Measurements from ENCODE around the gene TPSG1. TPM values are rescaled to one million over a fixed set of nuclear protein-coding genes. Genes with fewer than 3 reads are reported as not detected.

Gene TPSG1
- total and polyA plus RNA-seq, 2 donors: 0.71 TPM; not detected in 1

DNA sequence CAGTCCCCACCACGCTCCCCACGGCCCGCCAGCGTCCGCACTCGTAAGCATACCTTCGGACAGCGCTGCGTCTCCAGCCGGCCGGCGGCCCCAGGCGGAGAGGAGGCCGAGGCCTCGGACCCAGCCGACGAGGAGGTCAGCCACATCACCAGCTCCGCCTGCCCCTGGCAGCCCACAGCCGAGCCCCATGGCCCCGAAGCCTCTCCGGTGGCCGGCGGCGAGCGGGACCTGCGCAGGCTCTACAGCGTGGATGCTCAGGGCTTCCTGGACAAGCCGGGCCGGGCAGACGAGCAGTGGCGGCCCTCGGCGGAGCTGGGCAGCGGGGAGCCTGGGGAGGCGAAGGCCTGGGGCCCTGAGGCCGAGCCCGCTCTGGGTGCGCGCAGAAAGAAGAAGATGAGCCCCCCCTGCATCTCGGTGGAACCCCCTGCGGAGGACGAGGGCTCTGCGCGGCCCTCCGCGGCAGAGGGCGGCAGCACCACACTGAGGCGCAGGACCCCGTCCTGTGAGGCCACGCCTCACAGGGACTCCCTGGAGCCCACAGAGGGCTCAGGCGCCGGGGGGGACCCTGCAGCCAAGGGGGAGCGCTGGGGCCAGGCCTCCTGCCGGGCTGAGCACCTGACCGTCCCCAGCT, 4.9 kb downstream of the TPSG1 start:
- Histone ChIP-seq H3K27ac (ENCODE audit: low read depth) (no peak overlapping the region), H3K4me3 (ENCODE audit: low read depth, low read length) (no peak overlapping the region), H3K36me3 (ENCODE audit: insufficient read depth) (no peaks in the 10 kb centered on the region), H3K4me1 (ENCODE audit: insufficient read depth) (no peaks in the 10 kb centered on the region)
- no peak for DNase-seq (ENCODE audit: extremely low spot score)
- WGBS: 91% methylated on average over 55 of the region's 55 CpGs

DNA sequence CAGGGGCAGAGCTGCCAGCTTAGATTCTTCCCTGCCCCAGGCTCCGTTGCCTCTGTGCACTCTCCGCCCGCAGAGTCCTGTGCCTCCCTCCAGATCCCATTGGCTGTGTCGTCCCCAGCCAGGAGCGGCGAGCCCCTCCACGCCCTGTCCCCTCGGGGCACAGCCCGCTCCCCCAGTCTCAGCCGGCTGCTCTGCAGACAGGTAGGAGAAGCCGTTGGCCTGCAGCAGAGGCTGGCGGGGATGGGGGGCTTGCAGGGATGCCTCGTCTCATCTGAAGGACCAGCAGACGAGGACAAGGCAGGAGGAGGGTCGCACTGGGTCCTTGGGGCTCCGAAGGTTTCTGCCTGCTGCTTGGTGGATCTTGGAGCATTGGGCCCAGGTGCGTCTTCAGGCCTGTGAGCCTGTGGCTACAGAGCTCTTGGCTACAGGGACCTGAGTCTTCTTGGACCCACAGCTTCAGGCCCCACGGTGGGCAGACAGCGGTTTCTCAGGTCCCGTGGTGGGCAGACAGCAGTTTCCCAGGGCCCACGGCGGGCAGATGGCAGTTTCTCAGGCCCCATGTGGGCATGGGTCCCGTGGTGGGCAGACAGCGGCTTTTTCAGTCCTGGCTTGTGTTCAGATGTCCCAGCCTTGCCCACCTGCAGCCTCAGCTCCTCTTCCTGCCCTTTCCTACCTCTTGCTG, 6.0 kb downstream of the TPSG1 start:
- no peaks in the 10 kb centered on the region for H3K36me3 ChIP-seq (ENCODE audit: insufficient read depth)
- WGBS: 88% methylated on average over 24 of the region's 24 CpGs
- H3K27ac ChIP-seq (ENCODE audit: low read depth): no peak overlapping the region
- H3K4me3 ChIP-seq (ENCODE audit: low read depth, low read length): no peak overlapping the region
- H3K4me1 ChIP-seq (ENCODE audit: insufficient read depth): no peaks in the 10 kb centered on the region
- no peak for DNase-seq (ENCODE audit: extremely low spot score)

- DNase-seq (ENCODE audit: extremely low spot score): no peak
- 89% methylated on average over 49 of the region's 49 CpGs for WGBS
- no peak overlapping the region for H3K4me3 ChIP-seq (ENCODE audit: low read depth, low read length)
- no peaks in the 10 kb centered on the region for H3K36me3 ChIP-seq (ENCODE audit: insufficient read depth)
- H3K27ac ChIP-seq (ENCODE audit: low read depth): no peak overlapping the region
- no peaks in the 10 kb centered on the region for H3K4me1 ChIP-seq (ENCODE audit: insufficient read depth)
Measured at GRCh38 chr16:1218061-1218929, 6.8 kb downstream of the TPSG1 start.

DNA sequence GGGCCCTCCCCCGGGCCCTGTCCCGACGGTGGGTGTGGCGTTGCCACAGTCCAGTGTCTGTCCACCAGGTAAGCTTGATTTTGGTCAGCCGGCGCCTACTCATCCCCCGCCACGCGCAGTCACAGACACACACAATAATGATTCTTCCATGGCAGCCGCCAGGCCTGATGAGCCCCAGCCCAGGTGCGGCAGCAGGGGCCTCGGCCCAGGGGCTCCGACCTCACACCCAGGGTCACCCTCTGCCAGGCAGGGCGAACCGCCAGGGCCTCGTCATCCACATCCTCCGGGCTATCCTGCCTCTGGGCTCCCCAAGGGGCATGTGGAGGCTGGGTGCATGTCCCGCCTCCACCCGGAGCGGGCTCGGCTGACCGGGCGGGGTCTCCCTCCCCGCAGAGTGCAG, 7.5 kb downstream of the TPSG1 start:
- Histone ChIP-seq H3K4me1 (ENCODE audit: insufficient read depth) (no peaks in the 10 kb centered on the region), H3K36me3 (ENCODE audit: insufficient read depth) (no peaks in the 10 kb centered on the region), H3K4me3 (ENCODE audit: low read depth, low read length) (no peak overlapping the region), H3K27ac (ENCODE audit: low read depth) (no peak overlapping the region)
- WGBS: 90% methylated on average over 24 of the region's 24 CpGs
- DNase-seq (ENCODE audit: extremely low spot score): no peak

DNA sequence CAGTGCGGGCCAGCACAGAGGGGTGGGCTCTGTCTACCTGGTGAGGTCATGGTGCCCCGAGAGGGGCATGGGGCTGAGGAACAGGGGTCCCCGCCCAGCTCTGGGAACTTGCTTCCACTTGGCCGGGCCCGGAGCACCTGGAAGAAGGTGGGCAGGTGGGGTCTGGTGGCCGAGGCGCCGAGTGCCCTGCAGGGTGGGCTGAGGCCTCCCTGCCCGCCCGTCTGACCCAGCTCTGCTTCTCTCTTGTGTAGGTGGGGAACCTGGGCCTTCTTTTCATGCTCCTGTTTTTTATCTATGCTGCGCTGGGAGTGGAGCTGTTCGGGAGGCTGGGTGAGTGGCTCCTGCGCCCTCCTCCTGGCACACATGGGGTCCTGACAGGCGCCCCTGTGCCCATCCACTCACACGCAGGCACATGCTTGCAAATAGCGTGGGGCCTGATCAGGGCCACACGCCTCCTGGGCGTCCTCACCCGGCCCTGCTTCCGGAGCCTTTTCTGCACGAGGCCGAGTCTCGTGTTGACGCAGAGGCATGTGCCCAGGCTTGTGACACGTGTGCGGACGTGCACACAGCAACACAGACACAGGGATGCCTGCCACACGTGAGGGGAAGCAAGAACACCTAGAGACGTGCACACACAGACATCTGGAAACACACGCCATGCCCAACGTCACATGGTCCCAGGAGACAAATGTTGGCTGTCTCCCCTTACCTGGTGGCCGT, 8.2 kb downstream of the TPSG1 start:
- no peaks in the 10 kb centered on the region for H3K4me1 ChIP-seq (ENCODE audit: insufficient read depth)
- no peak overlapping the region for H3K27ac ChIP-seq (ENCODE audit: low read depth)
- DNase-seq (ENCODE audit: extremely low spot score): no peak
- H3K36me3 ChIP-seq (ENCODE audit: insufficient read depth): no peaks in the 10 kb centered on the region
- 91% methylated on average over 32 of the region's 32 CpGs for WGBS
- H3K4me3 ChIP-seq (ENCODE audit: low read depth, low read length): no peak overlapping the region

DNA sequence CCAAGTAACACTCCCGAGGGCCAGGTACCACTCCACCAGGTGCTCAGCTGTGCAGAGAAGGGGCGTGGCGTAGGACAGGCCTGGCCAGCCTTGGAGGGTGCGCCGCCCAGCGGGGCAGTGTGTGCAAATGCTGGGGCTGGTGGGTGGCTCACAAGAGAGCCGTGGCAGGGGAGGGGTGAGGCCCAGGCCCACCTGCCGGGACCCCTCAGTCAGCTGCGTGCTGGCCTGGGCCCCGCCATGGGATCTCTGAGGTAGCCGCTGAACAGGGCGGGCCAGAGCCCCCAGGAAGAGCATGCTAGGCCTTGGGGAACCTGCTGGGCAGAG, 8.8 kb downstream of the TPSG1 start:
- Histone ChIP-seq H3K27ac (ENCODE audit: low read depth) (no peak overlapping the region), H3K4me1 (ENCODE audit: insufficient read depth) (no peaks in the 10 kb centered on the region), H3K4me3 (ENCODE audit: low read depth, low read length) (no peak overlapping the region), H3K36me3 (ENCODE audit: insufficient read depth) (no peaks in the 10 kb centered on the region)
- DNase-seq (ENCODE audit: extremely low spot score): no peak
- 92% methylated on average over 12 of the region's 12 CpGs for WGBS

- no peaks in the 10 kb centered on the region for H3K4me1 ChIP-seq (ENCODE audit: insufficient read depth)
- H3K27ac ChIP-seq (ENCODE audit: low read depth): no peak overlapping the region
- no peaks in the 10 kb centered on the region for H3K36me3 ChIP-seq (ENCODE audit: insufficient read depth)
- H3K4me3 ChIP-seq (ENCODE audit: low read depth, low read length): no peak overlapping the region
- 80% methylated on average over 32 of the region's 32 CpGs for WGBS
- no peak for DNase-seq (ENCODE audit: extremely low spot score)
Measured at GRCh38 chr16:1215574-1216295, 9.3 kb downstream of the TPSG1 start.

- 87% methylated on average over 16 of the region's 16 CpGs for WGBS
- Histone ChIP-seq H3K4me1 (ENCODE audit: insufficient read depth) (no peaks in the 10 kb centered on the region), H3K4me3 (ENCODE audit: low read depth, low read length) (no peak overlapping the region), H3K27ac (ENCODE audit: low read depth) (no peak overlapping the region), H3K36me3 (ENCODE audit: insufficient read depth) (no peaks in the 10 kb centered on the region)
- no peak for DNase-seq (ENCODE audit: extremely low spot score)
Measured at GRCh38 chr16:1214719-1215118, 10.3 kb downstream of the TPSG1 start.

DNA sequence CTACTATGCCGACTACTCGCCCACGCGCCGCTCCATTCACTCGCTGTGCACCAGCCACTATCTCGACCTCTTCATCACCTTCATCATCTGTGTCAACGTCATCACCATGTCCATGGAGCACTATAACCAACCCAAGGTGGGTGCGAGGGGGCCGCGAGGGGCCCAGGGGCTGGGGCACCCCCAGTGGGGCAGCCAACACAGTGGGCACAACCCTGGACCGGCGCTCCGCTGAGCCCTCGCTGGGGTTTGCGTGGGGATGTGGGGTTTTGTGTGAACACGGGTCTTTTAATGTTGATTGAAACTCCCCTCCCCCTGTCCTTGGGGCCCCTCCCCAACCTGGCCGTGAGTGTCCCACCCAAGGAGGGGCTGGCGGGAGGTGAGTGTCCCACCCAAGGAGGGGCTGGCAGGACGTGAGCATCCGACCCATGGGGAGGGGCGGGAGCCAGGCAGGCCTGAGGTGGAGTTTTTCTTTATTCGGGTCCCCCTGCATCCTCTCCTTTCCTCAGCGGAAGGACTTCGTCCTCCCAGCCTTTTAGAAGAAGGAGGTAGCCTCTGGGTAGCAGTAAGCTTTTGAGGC, 11.2 kb downstream of the TPSG1 start:
- Histone ChIP-seq H3K4me3 (ENCODE audit: low read depth, low read length) (no peak overlapping the region), H3K27ac (ENCODE audit: low read depth) (no peak overlapping the region), H3K36me3 (ENCODE audit: insufficient read depth) (no peaks in the 10 kb centered on the region), H3K4me1 (ENCODE audit: insufficient read depth) (no peaks in the 10 kb centered on the region)
- WGBS: 85% methylated on average over 25 of the region's 25 CpGs
- no peak for DNase-seq (ENCODE audit: extremely low spot score)

GRCh38 chr16:1213231-1213630, 11.8 kb downstream of the TPSG1 start:
- WGBS: 76% methylated on average over 8 of the region's 8 CpGs
- Histone ChIP-seq H3K4me1 (ENCODE audit: insufficient read depth) (no peaks in the 10 kb centered on the region), H3K36me3 (ENCODE audit: insufficient read depth) (no peaks in the 10 kb centered on the region), H3K27ac (ENCODE audit: low read depth) (no peak overlapping the region), H3K4me3 (ENCODE audit: low read depth, low read length) (no peak overlapping the region)
- no peak for DNase-seq (ENCODE audit: extremely low spot score)

GRCh38 chr16:1212616-1213194, 12.4 kb downstream of the TPSG1 start:
- 89% methylated on average over 40 of the region's 40 CpGs for WGBS
- no peaks in the 10 kb centered on the region for H3K36me3 ChIP-seq (ENCODE audit: insufficient read depth)
- H3K4me3 ChIP-seq (ENCODE audit: low read depth, low read length): no peak overlapping the region
- DNase-seq (ENCODE audit: extremely low spot score): no peak
- H3K27ac ChIP-seq (ENCODE audit: low read depth): no peak overlapping the region
- H3K4me1 ChIP-seq (ENCODE audit: insufficient read depth): no peaks in the 10 kb centered on the region

GRCh38 chr16:1211451-1212268, 13.4 kb downstream of the TPSG1 start:
- no peak overlapping the region for H3K4me3 ChIP-seq (ENCODE audit: low read depth, low read length)
- no peak overlapping the region for H3K27ac ChIP-seq (ENCODE audit: low read depth)
- no peaks in the 10 kb centered on the region for H3K4me1 ChIP-seq (ENCODE audit: insufficient read depth)
- no peak for DNase-seq (ENCODE audit: extremely low spot score)
- 94% methylated on average over 65 of the region's 65 CpGs for WGBS
- no peaks in the 10 kb centered on the region for H3K36me3 ChIP-seq (ENCODE audit: insufficient read depth)
